GM18505 (cell line): ENCODE data around the gene DTHD1.

Source experiments
- ATAC-seq: cut with Tn5 transposase; IDR thresholded peaks from one replicate; pipeline ENCODE4 v1.9.1; 2021; ENCODE audit not compliant: unreplicated experiment
- POLR2A ChIP-seq: IDR thresholded peaks from 4 replicates; pipeline ENCODE4 v1.6.1; 2011; ENCODE audit warnings: borderline replicate concordance; ENCODE audit not compliant: insufficient read depth, insufficient read length; ENCODE audit errors: extremely low read depth

The DTHD1 gene

DNA sequence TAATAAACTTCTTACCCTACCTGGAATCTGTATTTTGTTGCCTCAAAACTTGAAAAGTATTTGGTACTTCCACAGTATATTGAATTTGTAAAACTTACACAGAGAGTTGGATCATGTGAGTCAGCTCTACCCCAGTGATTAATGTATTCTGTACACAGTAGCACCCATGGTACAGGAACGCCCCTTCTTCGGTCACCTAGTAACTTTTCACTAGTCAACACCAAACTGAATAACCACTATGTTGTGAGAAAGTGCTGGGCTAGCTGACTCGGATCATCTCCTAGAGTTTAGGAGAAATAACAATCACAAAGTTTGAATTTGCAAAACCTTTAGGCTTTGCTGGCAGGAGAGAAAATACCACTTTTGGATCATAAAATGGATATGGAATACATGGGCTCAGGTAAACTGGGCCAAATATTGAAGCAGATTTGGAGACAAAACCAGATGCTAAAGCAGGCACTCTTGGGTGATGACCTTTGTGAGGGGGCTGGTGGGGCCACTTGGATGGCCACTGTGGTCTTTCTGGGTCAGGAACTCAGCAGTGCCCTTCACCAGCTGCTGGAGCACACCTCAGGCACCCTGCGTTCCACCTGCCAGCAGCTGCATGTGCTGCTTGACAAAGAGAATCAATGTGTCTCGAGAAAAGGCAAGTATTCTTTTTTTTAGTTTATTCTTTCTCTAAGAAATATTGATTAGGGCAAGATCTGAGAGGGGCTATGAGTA lies at the start of gene DTHD1:
DTHD1 (plus strand) TSS at position 233 of the 723 bp plus-strand sequence; CDS start at position 376, 143 bp downstream.
- no peak for ATAC-seq

DNA sequence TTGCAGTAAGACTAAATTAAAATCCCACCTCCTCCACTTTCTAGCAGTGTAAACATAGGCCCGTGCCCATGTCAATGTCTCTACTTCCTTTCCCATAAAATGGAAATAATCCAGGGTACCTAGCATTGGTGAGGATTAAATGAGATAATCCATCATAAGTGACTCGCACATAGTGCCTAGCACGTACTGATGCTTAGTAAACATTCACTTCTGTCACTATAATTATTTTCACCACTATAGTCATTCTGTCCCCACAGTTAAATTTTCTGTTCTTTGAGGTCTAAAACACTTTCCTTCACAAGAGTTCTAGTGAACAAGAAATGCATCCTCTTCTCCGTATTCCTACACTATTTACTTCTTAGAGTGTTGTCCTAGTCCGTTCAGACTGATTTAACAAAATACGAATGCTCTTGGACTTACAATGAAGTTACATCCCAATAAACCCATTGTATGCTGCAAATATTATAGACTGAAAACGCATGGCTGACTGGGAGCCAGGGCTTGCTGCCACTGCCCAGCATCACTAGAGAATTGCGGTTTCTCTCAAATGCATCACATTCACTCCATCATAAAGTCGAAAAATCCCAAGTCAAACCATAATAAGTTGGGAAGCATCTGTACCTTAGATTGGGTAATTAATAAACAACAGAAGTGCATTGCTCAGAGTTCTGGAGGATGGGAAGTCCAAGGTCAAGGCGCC lies 47.7 kb upstream of the DTHD1 start:
- no peak for ATAC-seq
- no peak for TF ChIP-seq POLR2A

More for the DNA sequence above, at the start of gene DTHD1:
- no peak for TF ChIP-seq POLR2A

DNA sequence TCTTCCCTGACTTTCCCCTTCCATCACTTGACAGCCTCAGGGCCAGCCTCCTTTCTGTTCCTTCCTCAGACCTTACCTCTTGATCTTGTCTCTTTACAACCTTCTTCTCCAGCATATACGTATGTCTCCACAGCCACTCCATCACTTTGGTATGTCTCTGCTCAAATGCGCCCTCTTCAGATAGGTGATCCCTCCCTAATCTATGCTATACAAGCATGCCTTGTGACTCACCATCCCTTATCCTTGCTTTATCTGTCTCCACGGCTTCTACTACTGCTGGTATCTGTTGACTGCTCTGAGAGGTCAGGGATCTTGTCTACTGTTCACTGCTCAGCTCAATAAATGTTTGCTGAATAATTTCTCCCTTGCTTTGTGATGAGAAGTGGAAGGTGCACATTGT lies 46.1 kb upstream of the DTHD1 start:
- no peak for ATAC-seq
- no peak for TF ChIP-seq POLR2A

- TF ChIP-seq POLR2A: no peak
- ATAC-seq: no peak
Measured at GRCh38 chr4:36236159-36236558, 45.3 kb upstream of the DTHD1 start.

GRCh38 chr4:36237366-36238313 lies 43.8 kb upstream of the DTHD1 start:
- ATAC-seq: no peak
- TF ChIP-seq POLR2A: no peak

DNA sequence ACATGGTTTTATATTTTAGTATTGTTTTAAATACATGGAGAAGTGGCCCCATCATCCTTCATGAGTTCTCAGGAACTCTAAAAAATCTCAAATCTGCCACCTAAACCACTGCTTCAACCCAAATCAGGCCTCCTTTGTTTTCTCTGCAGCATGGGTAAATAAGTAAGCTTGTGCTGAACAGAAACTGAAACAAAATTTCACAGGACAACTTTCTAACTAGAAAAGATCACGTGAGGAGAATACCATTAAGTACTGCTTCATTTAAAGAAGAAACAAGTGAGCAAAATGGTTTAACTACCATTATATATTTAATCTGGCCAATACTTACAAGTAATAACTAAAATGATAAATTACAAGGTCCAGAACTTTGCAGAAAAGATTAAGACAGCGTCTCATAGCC lies 39.6 kb upstream of the DTHD1 start:
- peak; percentile 38 for ATAC-seq
- TF ChIP-seq POLR2A: no peak

GRCh38 chr4:36242629-36243354 lies 38.6 kb upstream of the DTHD1 start:
- ATAC-seq: no peak
- TF ChIP-seq POLR2A: no peak

- peak; percentile 32 for ATAC-seq
- TF ChIP-seq POLR2A: no peak
Measured at GRCh38 chr4:36243355-36244256, 37.8 kb upstream of the DTHD1 start.

DNA sequence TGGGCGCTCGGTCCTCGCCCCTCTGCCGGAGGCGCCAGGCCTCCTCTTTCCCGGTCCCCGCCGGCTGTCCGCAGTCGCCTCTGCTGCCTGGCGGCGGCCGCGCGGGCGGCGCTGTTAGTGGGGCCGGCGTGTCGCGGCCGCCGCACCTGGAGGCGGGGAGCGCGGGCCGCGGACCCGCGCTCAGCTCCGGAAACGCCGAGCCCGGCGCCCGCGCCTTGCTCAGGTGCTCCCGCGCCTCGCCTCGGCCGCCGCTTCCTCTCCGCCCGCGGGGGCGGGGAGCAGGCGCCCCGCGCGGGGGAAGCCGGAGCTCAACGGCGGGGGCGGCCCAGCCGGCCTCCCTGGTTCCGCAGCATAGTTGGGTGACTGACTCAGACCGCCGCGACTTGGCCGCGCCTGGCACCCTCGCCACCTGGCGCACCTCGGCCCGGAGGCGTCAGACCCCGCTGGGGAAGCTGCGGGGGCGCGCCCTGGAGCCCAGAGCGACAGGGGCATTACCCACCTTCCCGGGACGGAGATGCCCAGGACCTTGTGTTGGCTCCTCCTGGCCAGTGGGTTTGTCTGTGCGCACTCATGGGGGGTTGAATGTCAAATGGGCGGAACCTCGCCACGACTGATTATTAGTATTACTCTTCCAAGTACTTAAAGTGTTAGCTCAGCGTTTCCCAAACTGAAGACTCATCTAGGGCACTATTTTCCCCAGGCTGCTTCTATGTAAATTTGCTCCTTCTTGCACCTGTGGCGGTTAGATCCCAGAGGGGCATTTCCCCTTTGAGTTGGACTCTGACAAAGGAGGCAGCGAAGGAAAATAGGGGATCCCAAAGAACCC lies 36.9 kb upstream of the DTHD1 start, which contains the start of gene ARAP2:
ARAP2 (minus strand) TSS at position 258 of the 826 bp plus-strand sequence. CDS start 15,028 bp downstream, outside the sequence.
- TF ChIP-seq POLR2A: peak; percentile 48
- peak; percentile 73 for ATAC-seq

GRCh38 chr4:36249610-36250009 lies 31.8 kb upstream of the DTHD1 start:
- no peak for TF ChIP-seq POLR2A
- ATAC-seq: no peak

- ATAC-seq: no peak
- no peak for TF ChIP-seq POLR2A
Measured at GRCh38 chr4:36251983-36252382, 29.4 kb upstream of the DTHD1 start.
